H54 (cell line): Measurements from ENCODE around the gene SMARCAL1.
A peak's percentile ranks its signal among the peaks of the same experiment; 100 is the strongest.

Experiments used
- DNase-seq: peaks from one replicate; pipeline ENCODE4 v3.0.0; 2011; ENCODE audit warnings: low spot score, mixed read lengths; ENCODE audit not compliant: insufficient read length
- FAIRE-seq: peaks from 3 replicates; lab custom pipeline; 2011; peaks lifted over from hg19 to GRCh38; lab: Jason Lieb, UNC
- POLR2A ChIP-seq: IDR thresholded peaks from 2 replicates; pipeline ENCODE4 v1.6.1; 2011; ENCODE audit warnings: low read depth, mild to moderate bottlenecking, low read length

SMARCAL1 gene

DNA sequence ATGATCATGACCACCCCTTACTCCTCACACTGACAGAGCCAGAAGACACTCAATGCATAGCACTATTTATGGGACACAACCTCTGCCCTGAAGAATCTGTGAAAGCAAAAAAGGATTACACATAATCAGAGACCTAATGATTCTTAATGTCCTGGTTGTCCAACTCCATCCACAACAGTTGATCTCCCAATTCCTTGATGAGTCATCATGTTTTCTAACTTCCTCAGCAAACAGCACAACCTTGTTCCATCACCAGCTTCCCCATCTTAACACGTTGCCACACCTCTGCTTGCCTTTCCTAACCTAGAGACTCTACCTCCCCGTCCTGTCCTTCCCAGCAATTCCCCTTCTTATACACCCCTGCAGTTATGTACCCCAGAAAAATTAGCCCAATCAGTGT lies 26.8 kb upstream of the SMARCAL1 start:
- no peak for TF ChIP-seq POLR2A
- no peak for FAIRE-seq
- no peak for DNase-seq

DNA sequence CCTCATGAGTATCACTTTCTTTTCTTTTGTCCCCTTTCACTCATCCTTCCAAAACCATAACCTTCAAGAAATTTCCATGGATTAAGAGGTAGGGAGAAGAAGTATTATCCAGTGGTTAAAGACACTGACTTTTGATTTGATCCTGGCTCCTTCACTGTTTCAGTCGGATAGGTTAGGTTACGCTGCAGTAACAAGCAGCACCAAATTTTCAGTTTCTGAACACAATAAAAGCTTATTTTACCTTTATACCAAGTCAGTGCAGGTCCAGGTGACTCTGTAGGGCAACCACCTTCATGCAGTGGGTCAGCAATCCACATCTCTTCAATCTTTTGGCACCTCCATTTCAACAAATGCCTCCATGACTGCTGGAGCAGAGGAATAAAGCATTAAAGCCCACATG lies 25.0 kb upstream of the SMARCAL1 start:
- FAIRE-seq (no peak), DNase-seq (no peak)
- TF ChIP-seq POLR2A = no peak

DNA sequence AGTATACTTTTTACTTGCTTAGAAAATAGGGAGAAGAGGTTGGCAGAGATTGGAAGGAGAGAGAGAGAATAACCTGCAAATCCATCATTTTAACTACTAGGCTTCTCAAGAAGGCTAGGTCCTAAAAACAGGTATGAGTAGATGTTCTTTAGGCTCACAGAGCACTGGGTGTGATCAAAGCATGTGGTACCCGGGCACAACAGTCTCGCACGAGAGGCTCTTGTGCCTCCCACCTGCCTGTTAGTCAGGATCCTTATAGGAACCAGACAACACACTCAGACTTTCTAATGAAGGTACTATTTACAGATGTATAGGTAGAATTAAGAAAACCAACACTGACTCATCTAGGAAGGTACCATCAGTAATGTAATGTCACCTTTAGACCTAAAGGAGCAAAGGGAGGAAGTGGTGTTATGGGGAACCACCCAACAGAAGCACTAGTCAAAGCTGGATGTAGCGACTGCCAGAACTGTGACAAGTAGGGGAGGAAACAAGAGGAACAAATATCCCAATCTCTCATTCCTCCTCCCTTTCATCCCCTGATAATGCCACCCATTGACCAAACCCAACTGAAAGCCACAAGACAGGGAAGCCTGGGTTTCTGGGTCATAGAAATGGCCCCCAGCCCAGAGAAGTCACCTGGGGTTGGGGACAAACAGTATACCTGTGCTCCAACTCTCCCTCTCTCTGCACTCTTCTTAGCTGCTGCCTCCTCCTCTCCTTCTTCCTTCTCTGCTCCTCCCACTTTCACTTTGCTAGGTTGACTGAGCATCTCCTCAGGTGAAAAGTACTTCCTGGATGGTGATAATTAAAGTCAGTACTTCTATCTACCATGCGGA lies 24.0 kb upstream of the SMARCAL1 start:
- no peak for TF ChIP-seq POLR2A
- FAIRE-seq (no peak), DNase-seq (no peak)

DNA sequence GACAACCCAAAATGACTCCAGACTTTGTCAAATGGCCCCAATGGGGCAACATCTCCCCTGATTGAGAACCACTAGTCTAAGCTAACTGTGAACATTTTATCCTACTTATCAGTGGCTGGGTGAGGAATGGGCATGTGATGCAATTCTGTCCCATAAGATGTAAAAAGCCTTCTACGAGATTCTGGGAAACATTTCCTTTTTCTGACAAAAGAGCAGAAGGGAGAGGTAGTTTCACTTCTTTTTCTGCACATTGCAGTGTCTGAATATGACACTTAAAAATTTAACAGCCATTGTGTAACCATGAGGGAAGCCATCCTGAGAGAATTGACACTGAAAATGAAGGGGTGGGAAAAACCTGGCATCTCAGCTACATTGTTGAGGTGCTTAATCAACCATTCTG lies 22.7 kb upstream of the SMARCAL1 start:
- no peak for DNase-seq
- no peak for FAIRE-seq
- TF ChIP-seq POLR2A = no peak

DNA sequence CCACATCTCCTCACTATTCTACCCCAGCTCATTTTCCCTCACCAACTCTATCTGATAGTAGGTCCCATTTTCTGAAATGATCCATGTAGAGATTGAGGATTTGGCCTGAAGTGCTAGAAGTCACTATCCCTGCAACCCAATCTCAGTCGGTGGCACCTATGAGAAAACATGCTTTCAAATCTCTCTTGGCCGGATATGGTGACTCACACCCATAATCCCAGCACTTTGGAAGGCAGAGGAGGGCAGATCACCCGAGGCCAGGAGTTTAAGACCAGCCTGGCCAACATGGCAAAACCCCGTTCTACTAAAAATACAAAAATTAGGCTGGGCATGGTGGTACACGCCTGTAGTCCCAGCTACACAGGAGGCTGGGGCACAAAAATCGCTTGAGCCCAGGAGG lies 20.9 kb upstream of the SMARCAL1 start:
- no peak for TF ChIP-seq POLR2A
- FAIRE-seq = peak; percentile 80
- DNase-seq = peak; percentile 33

DNA sequence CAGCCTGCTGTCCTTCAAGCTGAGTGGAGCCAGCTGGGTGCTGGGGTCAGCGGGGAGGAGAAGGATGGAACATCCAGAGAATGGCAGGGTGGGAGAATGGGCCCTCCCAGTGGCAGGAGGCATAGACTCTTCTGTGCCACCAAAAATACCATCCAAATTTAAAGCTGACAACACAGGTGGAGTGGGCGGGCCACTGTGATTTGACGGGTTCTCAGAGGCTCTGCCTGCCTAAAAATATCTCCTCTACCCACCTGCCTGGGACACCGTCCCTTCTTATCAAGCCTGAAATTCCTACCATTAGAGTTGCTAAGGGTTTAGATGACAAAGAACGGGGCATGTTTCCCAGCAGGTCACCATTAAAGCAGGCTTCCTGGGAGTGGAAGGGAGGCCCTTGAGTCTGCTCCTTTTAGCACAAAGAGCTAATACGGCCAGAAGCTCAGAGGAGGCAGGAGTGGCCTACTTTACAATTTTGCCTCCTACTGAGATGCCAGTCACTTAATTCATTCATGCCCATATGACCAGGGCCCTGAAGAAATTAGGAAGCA lies 20.2 kb upstream of the SMARCAL1 start:
- no peak for DNase-seq

DNA sequence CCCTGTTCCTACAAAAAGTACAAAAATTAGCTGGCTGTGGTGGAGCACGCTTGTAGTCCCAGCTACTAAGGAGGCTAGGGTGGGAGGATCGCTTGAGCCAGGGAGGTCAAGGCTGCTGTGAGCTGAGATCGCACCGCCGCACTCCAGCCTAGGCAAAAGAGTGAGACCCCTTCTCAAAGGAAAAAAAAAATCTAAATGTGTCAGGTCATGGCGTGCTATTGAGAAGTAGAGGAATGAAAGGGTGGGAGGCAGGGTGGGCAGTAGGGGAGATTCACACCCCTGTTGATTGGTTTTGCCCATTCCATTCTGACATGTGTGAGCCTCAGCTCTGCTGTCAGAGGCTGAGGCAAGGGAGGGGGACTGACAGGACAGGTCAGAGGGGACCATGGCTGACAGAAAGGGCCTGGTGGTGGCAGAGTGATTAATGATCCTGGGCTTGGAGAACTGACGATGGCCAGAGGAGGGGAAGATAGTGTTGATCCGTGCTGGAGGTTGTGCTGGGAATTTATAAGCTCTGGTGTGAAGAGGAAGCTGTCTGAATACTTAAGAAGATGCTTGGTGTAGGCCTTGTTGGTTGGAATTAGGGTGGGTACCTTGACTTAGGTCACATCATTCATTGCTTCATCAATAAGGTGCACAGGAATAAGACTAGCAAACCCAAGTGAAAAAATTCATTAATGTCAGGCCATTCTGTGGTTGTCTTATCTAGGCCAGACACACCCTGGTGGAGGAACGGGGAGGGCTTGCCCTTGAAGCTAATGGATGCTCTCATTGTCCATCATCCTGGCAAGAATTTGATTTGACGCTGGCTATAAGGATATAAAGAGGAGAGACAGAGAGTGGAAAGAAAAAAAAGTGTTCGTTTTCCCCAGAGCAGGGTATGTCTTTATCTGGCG lies 19.1 kb upstream of the SMARCAL1 start:
- TF ChIP-seq POLR2A = no peak

More for the DNA sequence above, 20.2 kb upstream of the SMARCAL1 start:
- no peak for TF ChIP-seq POLR2A
- FAIRE-seq = no peak

DNA sequence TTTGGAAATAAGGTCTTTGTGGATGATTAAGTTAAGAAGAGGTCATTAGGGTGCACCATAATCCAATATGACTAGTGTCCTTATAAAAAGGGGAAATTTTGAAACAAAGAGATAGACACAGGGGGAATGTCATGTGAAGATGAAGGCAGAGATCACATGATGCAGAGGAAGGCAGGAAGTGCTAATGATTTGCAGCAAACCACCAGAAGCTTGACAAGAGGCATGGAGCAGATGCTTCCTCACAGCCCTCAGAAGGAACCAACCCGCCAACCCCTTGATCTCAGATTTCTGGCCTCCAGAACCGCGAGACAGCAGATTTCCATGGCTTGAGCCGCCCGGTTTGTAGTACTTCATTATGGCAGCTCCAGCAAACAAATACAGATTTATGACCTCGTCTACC lies 17.4 kb upstream of the SMARCAL1 start:
- no peak for TF ChIP-seq POLR2A
- FAIRE-seq (no peak), DNase-seq (no peak)

More for the DNA sequence above, 19.1 kb upstream of the SMARCAL1 start:
- DNase-seq = no peak
- FAIRE-seq = no peak

DNA sequence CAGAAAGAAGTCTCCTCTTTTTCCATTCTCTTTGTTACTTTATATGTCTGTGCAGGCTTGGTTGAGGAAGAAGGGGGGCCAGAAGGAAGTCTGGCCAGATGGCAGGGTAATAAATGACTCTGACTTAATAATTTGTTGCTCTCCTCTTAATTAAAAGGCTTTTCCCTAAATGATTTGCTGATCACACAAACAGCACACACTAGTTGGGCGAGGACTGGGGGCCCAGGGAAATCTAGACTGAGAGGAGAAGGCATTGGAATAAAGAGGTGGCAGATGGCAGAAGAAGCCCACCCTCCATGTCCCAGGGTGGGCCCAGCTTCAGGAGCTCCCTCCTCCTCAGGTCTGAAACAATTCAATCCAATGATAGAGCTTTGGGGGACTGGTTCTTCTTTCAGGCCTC lies 12.7 kb upstream of the SMARCAL1 start:
- DNase-seq = no peak
- no peak for TF ChIP-seq POLR2A
- FAIRE-seq = no peak

DNA sequence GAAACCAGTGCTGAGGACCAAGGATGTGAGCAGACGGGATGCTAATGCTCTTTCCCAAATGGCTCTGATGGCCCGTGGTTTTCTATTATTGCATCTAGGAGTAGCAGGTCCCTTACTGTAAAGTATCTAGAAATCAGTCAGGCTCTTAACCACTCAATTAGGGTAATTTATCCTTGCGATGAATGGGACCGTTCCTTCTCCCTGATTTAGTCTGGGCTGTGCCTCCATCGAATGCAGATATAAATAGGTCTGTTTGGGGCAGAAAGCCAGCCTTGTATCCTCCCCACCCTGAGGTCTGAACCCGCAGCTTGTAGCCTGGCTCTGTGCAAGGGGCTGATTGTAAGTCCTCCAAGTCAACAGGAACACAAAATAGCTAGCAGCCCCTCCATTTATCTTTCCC lies 9.5 kb upstream of the SMARCAL1 start:
- no peak for TF ChIP-seq POLR2A
- no peak for FAIRE-seq
- no peak for DNase-seq

DNA sequence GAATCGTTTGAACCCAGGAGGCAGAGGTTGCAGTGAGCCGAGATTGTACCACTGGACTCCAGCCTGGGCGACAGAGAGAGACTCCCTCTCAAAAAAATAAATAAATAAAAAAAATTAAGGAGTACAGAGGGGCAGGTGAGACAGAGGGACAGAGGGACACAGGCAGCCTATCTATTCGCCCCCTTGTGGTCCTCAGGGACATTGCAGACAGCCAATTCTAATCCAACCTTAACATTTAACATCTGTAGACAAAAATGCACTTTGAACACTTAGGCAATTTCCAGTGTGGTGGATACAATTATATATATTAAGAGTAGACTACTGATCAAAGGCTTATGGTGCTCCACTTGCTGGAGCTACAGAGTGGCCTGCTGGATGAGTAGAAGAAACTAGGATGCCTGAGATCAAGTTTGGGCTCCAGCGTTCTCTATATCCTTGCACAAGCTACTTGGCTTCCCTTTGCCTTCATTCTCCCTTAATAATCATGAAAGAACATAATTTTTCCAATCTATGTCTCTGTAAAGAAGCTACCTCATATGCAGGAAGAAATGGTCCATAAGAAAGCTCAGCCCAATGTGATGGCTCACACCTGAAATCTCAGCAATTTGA lies 8.2 kb upstream of the SMARCAL1 start:
- DNase-seq = no peak
- no peak for TF ChIP-seq POLR2A
- FAIRE-seq = peak; percentile 33

DNA sequence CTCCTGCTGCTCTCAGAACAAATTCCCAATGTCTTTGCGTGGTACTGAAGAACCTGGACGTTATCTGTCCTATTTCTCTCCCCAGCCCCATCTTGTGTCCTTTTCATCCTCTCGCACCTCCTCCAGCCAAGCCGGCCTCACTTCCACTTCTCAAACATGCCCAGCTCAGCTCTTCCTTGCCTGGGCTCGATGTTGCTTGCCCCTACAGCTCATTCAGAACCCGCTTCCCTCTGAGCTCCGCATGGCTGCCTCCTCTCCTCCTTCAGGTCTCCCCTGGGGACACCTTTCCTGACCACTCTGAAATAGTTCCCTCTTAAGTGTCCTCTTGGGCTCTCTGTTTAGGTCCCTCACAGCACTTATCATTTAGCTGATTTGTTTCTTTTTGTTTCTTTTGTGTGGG lies 6.7 kb upstream of the SMARCAL1 start:
- no peak for TF ChIP-seq POLR2A
- no peak for FAIRE-seq

DNA sequence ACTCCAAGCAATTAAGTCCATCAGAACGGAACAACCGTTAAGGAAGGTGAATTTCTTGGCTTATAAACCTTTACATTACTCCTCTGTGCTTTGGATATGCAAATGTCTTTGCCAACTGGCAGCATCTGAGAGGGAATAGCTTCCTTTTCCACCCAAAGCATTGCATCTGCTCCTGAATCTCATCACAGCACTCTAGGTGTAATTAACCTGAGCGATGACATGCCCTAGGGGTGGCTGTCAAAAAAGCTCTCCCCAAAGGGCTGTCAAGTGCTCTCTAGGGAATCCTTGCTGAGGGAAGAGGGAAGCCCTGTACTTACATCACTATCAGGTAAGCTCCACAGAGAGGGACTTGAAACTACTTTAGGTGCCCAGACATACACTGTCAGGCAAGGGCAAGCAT lies 5.5 kb upstream of the SMARCAL1 start:
- no peak for FAIRE-seq
- no peak for DNase-seq
- no peak for TF ChIP-seq POLR2A

More for the DNA sequence above, 6.7 kb upstream of the SMARCAL1 start:
- no peak for DNase-seq
